ENCODE data around the gene RABL3. TPM values are rescaled to one million over a fixed set of nuclear protein-coding genes. Genes with fewer than 3 reads are reported as not detected.
A peak's percentile ranks its signal among the peaks of the same experiment; 100 is the strongest.

Gene RABL3
- total and polyA plus RNA-seq, 2 of the 13 experiments (the other 11 are each of a cell fraction or from before 2014, with no cell fraction given), result 4.8 to 31.9 TPM

GRCh38 chr3:120680193-120680894 is 62.0 kb downstream of the RABL3 start (continued):
- TF ChIP-seq ZNF142 (CRISPR knock-in tag; IDR thresholded peaks at IDR 0.05), result no peak
- peak; percentile 40; the same call in 1 of the 2 replicates for TF ChIP-seq TGIF2 (CRISPR knock-in tag; IDR thresholded peaks at IDR 0.05)
- 0 out of 2 replicates have a peak, but pooled peaks have one; percentile 18 for TF ChIP-seq ZNF710 (CRISPR knock-in tag; IDR thresholded peaks at IDR 0.05; ENCODE audit: borderline replicate concordance)
- peak; percentile 49; the same call in 1 of the 2 replicates for TF ChIP-seq ELF3 (CRISPR knock-in tag; IDR thresholded peaks at IDR 0.05)
- no peak for TF ChIP-seq EED (CRISPR knock-in tag; IDR thresholded peaks at IDR 0.05)
- peak; percentile 77; the same call in 1 of the 2 replicates for TF ChIP-seq THRA (CRISPR knock-in tag; IDR thresholded peaks at IDR 0.05; ENCODE audit: borderline replicate concordance)
- TF ChIP-seq ZNF24 (IDR thresholded peaks at IDR 0.05), result peak; percentile 40; the same call in 1 of the 2 replicates
- no peak for TF ChIP-seq POLR2AphosphoS5 (IDR thresholded peaks at IDR 0.05; ENCODE audit: low read depth, low read length)
- peak; percentile 77 for TF ChIP-seq HNF1A (IDR thresholded peaks at IDR 0.05; ENCODE audit: low read depth)
- TF ChIP-seq HNF1A (CRISPR knock-in tag; IDR thresholded peaks at IDR 0.05; ENCODE audit: borderline replicate concordance), result no peak; the same call in 1 of the 2 replicates
- 0 out of 2 replicates have a peak, but pooled peaks have one; percentile 8 for TF ChIP-seq NFYC (CRISPR knock-in tag; IDR thresholded peaks at IDR 0.05)

All from HepG2 (cell line).